ENCODE data around the gene AHCY.
A peak's percentile ranks its signal among the peaks of the same experiment; 100 is the strongest.
"Not testable (repeated sequence)": the region's sequence is repeated elsewhere in the genome, so short reads cannot be mapped to it uniquely, and the experiment has no call there.

AHCY gene

DNA sequence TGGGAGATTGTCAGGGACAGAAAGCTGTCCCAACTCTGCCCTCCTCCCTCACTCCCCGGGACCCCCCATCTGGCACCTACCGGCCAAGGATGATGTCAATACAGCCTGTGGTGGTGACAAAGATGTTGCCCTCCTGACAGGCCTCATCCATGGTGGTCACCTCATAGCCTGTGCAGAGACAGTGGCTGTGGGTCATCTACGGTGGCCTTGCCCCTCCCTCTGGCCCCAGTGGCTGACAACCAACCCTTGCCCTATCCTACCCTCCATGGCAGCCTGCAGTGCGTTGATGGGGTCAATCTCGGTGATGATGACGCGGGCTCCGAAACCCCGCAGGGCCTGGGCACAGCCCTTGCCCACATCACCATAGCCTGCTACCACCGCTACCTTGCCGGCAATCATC is 12.7 kb downstream of the AHCY start:
- Histone ChIP-seq H3K9me3 (ENCODE audit: control insufficient read depth, insufficient read depth, low read length) (no peaks in the 10 kb centered on the region), H3K4me1 (ENCODE audit: control insufficient read depth, insufficient read depth, low read length) (no peaks in the 10 kb centered on the region), H3K36me3 (ENCODE audit: control insufficient read depth, insufficient read depth, low read length) (peaks cover 82% of the 10 kb centered on the region), H3K27me3 (ENCODE audit: control insufficient read depth, insufficient read depth, low read length) (no peaks in the 10 kb centered on the region), H3K9ac (ENCODE audit: low read depth, low read length) (no peak overlapping the region), H3K4me3 (ENCODE audit: low read depth, low read length) (no peak overlapping the region)

GRCh38 chr20:34287500-34287899 is 15.7 kb downstream of the AHCY start:
- not testable (repeated sequence) for H3K4me3 ChIP-seq (ENCODE audit: low read depth, low read length); H3K4me1 ChIP-seq (ENCODE audit: control insufficient read depth, insufficient read depth, low read length); H3K9ac ChIP-seq (ENCODE audit: low read depth, low read length); H3K27me3 ChIP-seq (ENCODE audit: control insufficient read depth, insufficient read depth, low read length); H3K9me3 ChIP-seq (ENCODE audit: control insufficient read depth, insufficient read depth, low read length)
- peaks cover 82% of the 10 kb centered on the region for H3K36me3 ChIP-seq (ENCODE audit: control insufficient read depth, insufficient read depth, low read length)

DNA sequence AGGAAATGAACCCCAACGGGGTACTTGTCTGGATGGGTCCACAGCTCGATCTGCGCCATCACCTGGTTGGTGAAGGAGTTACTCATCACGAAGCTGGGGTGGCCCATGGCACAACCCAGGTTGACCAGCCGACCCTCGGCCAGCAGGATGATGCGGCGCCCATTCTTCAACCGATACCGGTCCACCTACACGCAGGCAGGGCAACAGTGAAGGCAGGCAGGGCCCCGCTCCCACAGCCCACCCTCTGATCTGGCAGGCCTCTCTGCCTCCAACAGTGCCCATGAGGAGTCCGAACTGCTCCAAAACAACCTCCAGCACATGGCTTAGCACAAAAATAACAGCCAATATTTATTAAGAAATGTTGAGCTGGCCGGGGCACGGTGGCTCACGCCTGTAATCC is 17.7 kb downstream of the AHCY start:
- peaks cover 82% of the 10 kb centered on the region for H3K36me3 ChIP-seq (ENCODE audit: control insufficient read depth, insufficient read depth, low read length)
- no peaks in the 10 kb centered on the region for H3K4me1 ChIP-seq (ENCODE audit: control insufficient read depth, insufficient read depth, low read length)
- H3K4me3 ChIP-seq (ENCODE audit: low read depth, low read length): no peak overlapping the region

DNA sequence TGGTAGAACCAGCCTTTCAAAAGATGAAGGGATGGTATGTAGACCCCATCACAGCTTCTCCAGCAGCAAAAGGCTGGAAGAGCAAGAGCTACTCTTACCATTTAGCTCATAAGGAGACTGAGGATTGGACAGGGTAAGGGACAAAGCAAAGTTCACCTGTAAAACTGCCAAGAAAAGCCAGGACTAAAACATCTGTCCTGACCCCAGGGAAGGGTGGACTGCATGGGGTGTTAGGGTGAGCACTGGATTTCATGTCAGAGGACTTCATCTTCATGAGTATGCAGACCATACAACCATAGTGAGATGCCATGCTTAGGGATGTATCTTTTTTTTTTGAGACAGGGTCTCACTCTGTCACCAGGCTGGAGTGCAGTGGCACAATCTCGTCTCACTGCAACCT is 19.3 kb downstream of the AHCY start:
- Histone ChIP-seq H3K36me3 (ENCODE audit: control insufficient read depth, insufficient read depth, low read length) (peaks cover 80% of the 10 kb centered on the region), H3K4me1 (ENCODE audit: control insufficient read depth, insufficient read depth, low read length) (no peaks in the 10 kb centered on the region), H3K9ac (ENCODE audit: low read depth, low read length) (no peak overlapping the region), H3K27me3 (ENCODE audit: control insufficient read depth, insufficient read depth, low read length) (no peaks in the 10 kb centered on the region), H3K4me3 (ENCODE audit: low read depth, low read length) (no peak overlapping the region), H3K9me3 (ENCODE audit: control insufficient read depth, insufficient read depth, low read length) (no peaks in the 10 kb centered on the region)

More for the DNA sequence above, 17.7 kb downstream of the AHCY start:
- H3K9ac ChIP-seq (ENCODE audit: low read depth, low read length): no peak overlapping the region
- no peaks in the 10 kb centered on the region for H3K27me3 ChIP-seq (ENCODE audit: control insufficient read depth, insufficient read depth, low read length)
- no peaks in the 10 kb centered on the region for H3K9me3 ChIP-seq (ENCODE audit: control insufficient read depth, insufficient read depth, low read length)

GRCh38 chr20:34282041-34282440 is 21.1 kb downstream of the AHCY start:
- no peaks in the 10 kb centered on the region for H3K27me3 ChIP-seq (ENCODE audit: control insufficient read depth, insufficient read depth, low read length)
- no peaks in the 10 kb centered on the region for H3K4me1 ChIP-seq (ENCODE audit: control insufficient read depth, insufficient read depth, low read length)
- no peak overlapping the region for H3K9ac ChIP-seq (ENCODE audit: low read depth, low read length)
- H3K4me3 ChIP-seq (ENCODE audit: low read depth, low read length): no peak overlapping the region
- no peaks in the 10 kb centered on the region for H3K9me3 ChIP-seq (ENCODE audit: control insufficient read depth, insufficient read depth, low read length)
- peaks cover 77% of the 10 kb centered on the region for H3K36me3 ChIP-seq (ENCODE audit: control insufficient read depth, insufficient read depth, low read length)

- Histone ChIP-seq H3K36me3 (ENCODE audit: control insufficient read depth, insufficient read depth, low read length) (peaks cover 79% of the 10 kb centered on the region), H3K4me1 (ENCODE audit: control insufficient read depth, insufficient read depth, low read length) (no peaks in the 10 kb centered on the region), H3K9ac (ENCODE audit: low read depth, low read length) (no peak overlapping the region), H3K27me3 (ENCODE audit: control insufficient read depth, insufficient read depth, low read length) (no peaks in the 10 kb centered on the region), H3K9me3 (ENCODE audit: control insufficient read depth, insufficient read depth, low read length) (no peaks in the 10 kb centered on the region), H3K4me3 (ENCODE audit: low read depth, low read length) (no peak overlapping the region)
These were observed 22.0 kb downstream of the AHCY start for GRCh38 chr20:34281177-34281576.

- Histone ChIP-seq H3K9me3 (ENCODE audit: control insufficient read depth, insufficient read depth, low read length) (no peaks in the 10 kb centered on the region), H3K4me3 (ENCODE audit: low read depth, low read length) (no peak overlapping the region), H3K36me3 (ENCODE audit: control insufficient read depth, insufficient read depth, low read length) (peaks cover 21% of the 10 kb centered on the region)
These were observed 28.5 kb downstream of the AHCY start for GRCh38 chr20:34274694-34275093.

GRCh38 chr20:34271956-34272355 is 31.2 kb downstream of the AHCY start:
- H3K4me1 ChIP-seq (ENCODE audit: control insufficient read depth, insufficient read depth, low read length): no peaks in the 10 kb centered on the region
- no peak overlapping the region for H3K9ac ChIP-seq (ENCODE audit: low read depth, low read length)
- H3K27me3 ChIP-seq (ENCODE audit: control insufficient read depth, insufficient read depth, low read length): no peaks in the 10 kb centered on the region
- H3K9me3 ChIP-seq (ENCODE audit: control insufficient read depth, insufficient read depth, low read length): no peaks in the 10 kb centered on the region
- H3K4me3 ChIP-seq (ENCODE audit: low read depth, low read length): no peak overlapping the region
- peaks cover 12% of the 10 kb centered on the region for H3K36me3 ChIP-seq (ENCODE audit: control insufficient read depth, insufficient read depth, low read length)

More at GRCh38 chr20:34274694-34275093, 28.5 kb downstream of the AHCY start:
- Histone ChIP-seq H3K4me1 (ENCODE audit: control insufficient read depth, insufficient read depth, low read length) (no peaks in the 10 kb centered on the region), H3K9ac (ENCODE audit: low read depth, low read length) (no peak overlapping the region), H3K27me3 (ENCODE audit: control insufficient read depth, insufficient read depth, low read length) (no peaks in the 10 kb centered on the region)

- Histone ChIP-seq H3K36me3 (ENCODE audit: control insufficient read depth, insufficient read depth, low read length) (no peaks in the 10 kb centered on the region), H3K4me1 (ENCODE audit: control insufficient read depth, insufficient read depth, low read length) (no peaks in the 10 kb centered on the region), H3K4me3 (ENCODE audit: low read depth, low read length) (no peak overlapping the region), H3K27me3 (ENCODE audit: control insufficient read depth, insufficient read depth, low read length) (no peaks in the 10 kb centered on the region), H3K9ac (ENCODE audit: low read depth, low read length) (no peak overlapping the region), H3K9me3 (ENCODE audit: control insufficient read depth, insufficient read depth, low read length) (no peaks in the 10 kb centered on the region)
These were observed 33.0 kb downstream of the AHCY start for GRCh38 chr20:34269996-34270627.

DNA sequence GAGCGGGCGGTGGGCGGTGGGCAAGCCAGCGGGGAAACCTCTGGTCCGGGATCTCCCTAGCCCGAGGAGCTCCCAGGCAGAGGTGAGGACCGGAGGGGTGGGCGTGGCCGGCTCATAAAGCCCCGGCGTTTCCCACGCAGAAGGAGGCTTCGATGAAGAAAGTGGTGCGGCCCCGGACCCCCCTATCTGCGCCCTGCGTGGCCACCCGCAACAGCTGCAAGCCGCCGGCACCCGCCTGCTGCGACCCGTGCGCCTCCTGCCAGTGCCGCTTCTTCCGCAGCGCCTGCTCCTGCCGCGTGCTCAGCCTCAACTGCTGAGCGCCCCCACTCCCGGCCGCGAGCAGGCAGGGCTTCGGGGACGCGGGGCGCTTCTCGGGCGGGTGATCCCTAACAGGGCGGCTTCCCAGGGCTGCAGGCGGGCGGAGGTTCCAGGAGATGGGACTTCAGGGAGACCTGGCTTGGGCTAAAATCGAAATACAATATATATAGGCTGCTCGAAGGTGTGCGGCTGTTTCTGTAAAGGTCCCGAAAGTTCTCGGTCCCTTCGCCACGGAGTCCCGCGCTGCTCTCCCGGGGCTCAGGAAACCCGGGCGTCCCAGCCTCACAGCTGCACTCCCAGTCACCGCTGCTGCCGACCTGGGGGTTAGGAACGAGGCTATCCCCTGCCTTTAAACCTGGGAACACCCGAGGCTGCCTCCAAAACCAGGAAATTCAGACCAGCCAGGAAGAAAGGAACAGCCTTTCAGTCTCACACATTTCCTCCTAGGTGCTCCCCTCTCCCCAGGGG is 34.1 kb downstream of the AHCY start:
- H3K9me3 ChIP-seq (ENCODE audit: control insufficient read depth, insufficient read depth, low read length): no peaks in the 10 kb centered on the region
- no peak overlapping the region for H3K9ac ChIP-seq (ENCODE audit: low read depth, low read length)
- peak overlapping the region; percentile 48 for H3K4me3 ChIP-seq (ENCODE audit: low read depth, low read length)
- no peaks in the 10 kb centered on the region for H3K4me1 ChIP-seq (ENCODE audit: control insufficient read depth, insufficient read depth, low read length)
- no peaks in the 10 kb centered on the region for H3K36me3 ChIP-seq (ENCODE audit: control insufficient read depth, insufficient read depth, low read length)
- no peaks in the 10 kb centered on the region for H3K27me3 ChIP-seq (ENCODE audit: control insufficient read depth, insufficient read depth, low read length)

DNA sequence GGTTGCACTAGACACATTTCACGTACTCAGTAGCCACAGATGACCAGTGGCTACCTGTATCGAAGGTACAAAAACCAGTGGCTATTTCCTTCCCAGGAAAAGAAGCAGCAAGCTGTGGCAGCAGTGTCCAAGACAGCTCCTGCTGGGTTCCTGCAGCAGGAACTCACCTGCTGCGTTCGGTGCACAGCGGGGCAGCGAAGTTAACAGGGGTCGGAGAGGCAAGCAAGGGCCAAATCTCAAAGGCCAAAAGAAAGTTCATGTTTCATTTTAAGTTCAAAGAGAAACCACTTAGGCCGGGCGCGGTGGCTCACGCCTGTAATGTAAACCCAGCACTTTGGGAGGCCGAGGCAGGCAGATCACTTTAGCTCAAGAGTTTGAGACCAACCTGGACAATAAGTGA is 35.0 kb downstream of the AHCY start:
- Histone ChIP-seq H3K4me3 (ENCODE audit: low read depth, low read length) (no peak overlapping the region), H3K4me1 (ENCODE audit: control insufficient read depth, insufficient read depth, low read length) (no peaks in the 10 kb centered on the region), H3K9me3 (ENCODE audit: control insufficient read depth, insufficient read depth, low read length) (no peaks in the 10 kb centered on the region), H3K36me3 (ENCODE audit: control insufficient read depth, insufficient read depth, low read length) (no peaks in the 10 kb centered on the region), H3K27me3 (ENCODE audit: control insufficient read depth, insufficient read depth, low read length) (no peaks in the 10 kb centered on the region), H3K9ac (ENCODE audit: low read depth, low read length) (no peak overlapping the region)

DNA sequence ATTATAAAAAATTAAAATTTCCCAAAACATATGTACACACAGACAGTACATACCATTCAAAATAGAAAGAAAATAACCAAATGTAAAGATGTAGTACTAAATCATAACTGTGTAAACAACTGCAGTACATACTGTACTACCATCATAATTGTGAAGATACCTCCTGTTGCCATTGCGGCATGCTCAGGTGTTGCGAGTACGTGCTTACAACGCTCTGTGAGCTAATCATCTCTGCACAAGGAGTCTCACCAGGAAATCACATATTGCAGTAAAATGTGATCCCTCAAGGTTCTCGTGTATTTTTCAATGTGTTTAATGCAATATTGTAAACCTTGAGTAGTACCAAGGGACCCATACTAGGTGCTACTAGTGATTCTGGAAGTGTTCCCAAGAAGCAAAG is 39.0 kb downstream of the AHCY start:
- H3K4me3 ChIP-seq (ENCODE audit: low read depth, low read length): no peak overlapping the region
- H3K9ac ChIP-seq (ENCODE audit: low read depth, low read length): no peak overlapping the region
- H3K4me1 ChIP-seq (ENCODE audit: control insufficient read depth, insufficient read depth, low read length): no peaks in the 10 kb centered on the region
- no peaks in the 10 kb centered on the region for H3K36me3 ChIP-seq (ENCODE audit: control insufficient read depth, insufficient read depth, low read length)
- H3K9me3 ChIP-seq (ENCODE audit: control insufficient read depth, insufficient read depth, low read length): no peaks in the 10 kb centered on the region
- no peaks in the 10 kb centered on the region for H3K27me3 ChIP-seq (ENCODE audit: control insufficient read depth, insufficient read depth, low read length)

Data from iPS-15b (cell line).